ENCODE data around the gene HLA-DMB.

DNA sequence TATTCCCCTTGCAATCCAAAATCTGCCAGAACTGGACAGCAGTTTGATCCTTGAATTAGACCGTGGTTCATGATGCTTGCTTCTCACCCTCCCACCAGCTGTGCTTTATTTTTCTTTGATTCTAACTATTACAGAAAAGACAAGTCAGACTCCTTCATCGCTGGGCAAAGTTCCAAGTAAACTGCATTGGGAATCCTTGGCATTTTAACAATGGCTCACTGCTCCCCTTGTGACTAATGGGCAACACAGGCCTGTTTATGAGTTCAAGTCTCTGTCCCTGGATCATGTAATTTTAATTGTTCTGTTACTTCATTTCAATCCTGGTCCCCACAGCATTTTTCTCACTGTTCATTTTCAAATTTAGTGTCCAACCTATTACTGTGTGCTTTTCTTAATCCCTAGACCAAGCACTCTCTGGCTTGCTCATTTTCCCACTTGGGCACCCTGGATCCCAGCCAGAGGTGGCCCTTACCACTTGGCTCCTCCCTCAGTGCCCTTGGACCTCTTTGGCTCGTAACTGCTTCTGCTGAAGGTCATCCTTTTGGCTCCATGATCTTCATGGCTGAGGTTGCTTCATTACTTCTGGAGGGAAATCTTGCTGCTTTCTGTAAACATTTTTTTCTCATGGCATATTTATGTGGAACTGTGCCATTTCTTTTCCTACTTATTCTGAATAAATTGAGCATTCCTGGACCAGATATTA lies 54.0 kb downstream of the HLA-DMB start:
- TF ChIP-seq, protein P1, sequence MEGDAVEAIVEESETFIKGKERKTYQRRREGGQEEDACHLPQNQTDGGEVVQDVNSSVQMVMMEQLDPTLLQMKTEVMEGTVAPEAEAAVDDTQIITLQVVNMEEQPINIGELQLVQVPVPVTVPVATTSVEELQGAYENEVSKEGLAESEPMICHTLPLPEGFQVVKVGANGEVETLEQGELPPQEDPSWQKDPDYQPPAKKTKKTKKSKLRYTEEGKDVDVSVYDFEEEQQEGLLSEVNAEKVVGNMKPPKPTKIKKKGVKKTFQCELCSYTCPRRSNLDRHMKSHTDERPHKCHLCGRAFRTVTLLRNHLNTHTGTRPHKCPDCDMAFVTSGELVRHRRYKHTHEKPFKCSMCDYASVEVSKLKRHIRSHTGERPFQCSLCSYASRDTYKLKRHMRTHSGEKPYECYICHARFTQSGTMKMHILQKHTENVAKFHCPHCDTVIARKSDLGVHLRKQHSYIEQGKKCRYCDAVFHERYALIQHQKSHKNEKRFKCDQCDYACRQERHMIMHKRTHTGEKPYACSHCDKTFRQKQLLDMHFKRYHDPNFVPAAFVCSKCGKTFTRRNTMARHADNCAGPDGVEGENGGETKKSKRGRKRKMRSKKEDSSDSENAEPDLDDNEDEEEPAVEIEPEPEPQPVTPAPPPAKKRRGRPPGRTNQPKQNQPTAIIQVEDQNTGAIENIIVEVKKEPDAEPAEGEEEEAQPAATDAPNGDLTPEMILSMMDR (conservative IDR thresholded peaks at IDR 0.05; ENCODE audit: low read depth, low read length): no peak
- TF ChIP-seq EZH2 (IDR thresholded peaks at IDR 0.05; ENCODE audit: borderline replicate concordance, low read depth, low read length, poor library complexity, severe bottlenecking): no peak
